Fibroblast of lung (primary cell): ENCODE results near the gene SYTL3. TPM values are rescaled to one million over a fixed set of nuclear protein-coding genes. Genes with fewer than 3 reads are reported as not detected.

ENCODE experiments used
- DNase-seq, 2 donors: peaks; one replicate each; pipeline versions ENCODE4 v3.0.0 to v3.0.0-alpha.2; 2010; ENCODE audit warnings: low read depth in 2 of 2
- H2AFZ ChIP-seq: 2 replicates; pipeline ENCODE4 v1.5.1; 2012; ENCODE audit warnings: low read length, control low read depth, inconsistent platforms
- H3K27ac ChIP-seq: 2 replicates; pipeline ENCODE4 v1.5.1; 2011; ENCODE audit warnings: low read length, control low read depth; ENCODE audit not compliant: insufficient read depth
- H3K27me3 ChIP-seq: 2 replicates; pipeline ENCODE4 v1.5.1; 2011; ENCODE audit warnings: mild to moderate bottlenecking, low read length; ENCODE audit not compliant: control insufficient read depth, insufficient read depth
- H3K36me3 ChIP-seq: 2 replicates; pipeline ENCODE4 v1.5.1; 2011; ENCODE audit warnings: low read length; ENCODE audit not compliant: control insufficient read depth, insufficient read depth
- H3K4me1 ChIP-seq: 2 replicates; pipeline ENCODE4 v1.5.1; 2011; ENCODE audit warnings: low read length; ENCODE audit not compliant: control insufficient read depth, insufficient read depth; ENCODE audit errors: extremely low read depth
- H3K4me2 ChIP-seq: 2 replicates; pipeline ENCODE4 v1.5.1; 2011; ENCODE audit warnings: low read length, control low read depth; ENCODE audit not compliant: insufficient read depth; ENCODE audit errors: extremely low read depth
- H3K4me3 ChIP-seq, 4 experiments: fragments of 200-600 bp in 1 of 4; sonication (generic) in 1 of 4; replicated peaks in 1 of 4; 2 replicates each; pipeline ENCODE4 v1.5.1; 2011 to 2016; ENCODE audit warnings: low read length in 4 of 4, low read depth in 3 of 4, mild to moderate bottlenecking in 3 of 4, control low read depth in 2 of 4, inconsistent platforms in 1 of 4, mixed read lengths in 1 of 4; ENCODE audit not compliant: insufficient read depth in 1 of 4; ENCODE audit errors: control extremely low read depth in 1 of 4
- H3K79me2 ChIP-seq: 2 replicates; pipeline ENCODE4 v1.5.1; 2012; ENCODE audit warnings: mild to moderate bottlenecking, low read length, inconsistent platforms; ENCODE audit not compliant: control insufficient read depth, insufficient read depth
- H3K9ac ChIP-seq: 2 replicates; pipeline ENCODE4 v1.5.1; 2011; ENCODE audit warnings: mild to moderate bottlenecking, low read length, control low read depth; ENCODE audit not compliant: insufficient read depth
- H3K9me3 ChIP-seq: 2 replicates; pipeline ENCODE4 v1.5.1; 2012; ENCODE audit warnings: low read depth, low read length; ENCODE audit not compliant: control insufficient read depth, insufficient read depth
- H4K20me1 ChIP-seq: 2 replicates; pipeline ENCODE4 v1.5.1; 2011; ENCODE audit warnings: low read length; ENCODE audit not compliant: control insufficient read depth, insufficient read depth; ENCODE audit errors: extremely low read depth
- CTCF ChIP-seq, 2 donors: IDR thresholded peaks in 1 of 2; conservative IDR thresholded peaks in 1 of 2; 1 replicate in 1 of 2; 2 replicates in 1 of 2; pipeline ENCODE4 v1.5.1; 2011 to 2012; ENCODE audit warnings: low read length in 2 of 2, control low read depth in 1 of 2, inconsistent platforms in 1 of 2, low read depth in 1 of 2, mild to moderate bottlenecking in 1 of 2
- EZH2 ChIP-seq: IDR thresholded peaks from 2 replicates; pipeline ENCODE4 v1.5.1; 2012; ENCODE audit warnings: low read length, control low read depth, mild to moderate bottlenecking; ENCODE audit errors: missing control alignments
- polyA plus RNA-seq, 2 donors: library from polyadenylated mRNA; depleted of rRNA in 1 of 2; stranded (reverse) in 1 of 2; unstranded in 1 of 2; fragments of >200 nt; gene quantifications; 2 replicates each; pipeline ENCODE4 v1.2.1, GENCODE V29; 2011 to 2012; ENCODE audit warnings: missing spikeins in 1 of 2
- total RNA-seq: library from RNA; depleted of rRNA; stranded (reverse); fragments of >200 nt; gene quantifications from 2 replicates; pipeline ENCODE4 v1.2.1, GENCODE V29; 2014

SYTL3 gene
- total and polyA plus RNA-seq, 2 donors (not counting 1 experiment from before 2014, with no cell fraction given) = 0.76 to 4.6 TPM

DNA sequence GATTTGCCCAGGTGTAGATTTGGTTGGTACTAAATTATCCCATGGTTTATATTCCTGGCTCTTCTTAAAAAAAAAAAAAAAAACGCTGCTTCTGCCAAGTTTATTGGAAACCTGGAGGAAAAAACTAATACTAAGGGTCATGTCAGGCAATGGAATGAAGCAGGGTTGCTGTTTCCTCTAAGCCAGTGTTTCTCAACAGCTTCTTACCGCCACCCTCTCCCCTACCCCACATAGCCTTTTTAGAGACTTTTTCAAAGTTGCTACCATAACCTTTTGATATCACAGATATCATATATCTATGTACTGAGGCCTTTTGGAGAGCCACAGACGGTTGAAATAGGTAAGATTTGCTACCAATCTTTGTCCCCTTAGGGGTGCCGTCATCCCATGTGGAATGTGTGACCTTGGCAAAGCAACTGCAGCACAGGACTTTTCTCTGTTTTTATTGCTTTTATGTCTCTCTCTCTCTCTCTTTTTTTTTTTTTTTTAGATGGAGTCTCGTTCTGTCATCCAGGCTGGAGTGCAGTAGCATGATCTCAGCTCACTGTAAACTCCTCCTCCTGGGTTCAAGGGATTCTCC is 35.0 kb downstream of the SYTL3 start:
- no peaks in the 10 kb centered on the region for H4K20me1 ChIP-seq
- H3K36me3 ChIP-seq = no peaks in the 10 kb centered on the region
- no peak overlapping the region for H3K9ac ChIP-seq
- H3K79me2 ChIP-seq = no peaks in the 10 kb centered on the region
- no peaks in the 10 kb centered on the region for H3K9me3 ChIP-seq
- no peaks in the 10 kb centered on the region for H3K27me3 ChIP-seq
- H3K27ac ChIP-seq = no peak overlapping the region
- TF ChIP-seq EZH2 (no peak), CTCF (conservative IDR thresholded peaks at IDR 0.05 in 1 of 2, IDR thresholded peaks at IDR 0.05 in 1 of 2; ENCODE audit: low read depth in 1 of 2, low read length in 2 of 2) (no peak)
- no peak overlapping the region for H3K4me3 ChIP-seq
- no peaks in the 10 kb centered on the region for H3K4me1 ChIP-seq
- DNase-seq = no peak
- H2AFZ ChIP-seq = no peak overlapping the region
- no peak overlapping the region for H3K4me2 ChIP-seq

- no peak for TF ChIP-seq CTCF (conservative IDR thresholded peaks at IDR 0.05 in 1 of 2, IDR thresholded peaks at IDR 0.05 in 1 of 2; ENCODE audit: low read depth in 1 of 2, low read length in 2 of 2)
- no peak for TF ChIP-seq EZH2
Observed at GRCh38 chr6:158686311-158686710, 36.5 kb downstream of the SYTL3 start.

GRCh38 chr6:158686791-158687381 is 37.0 kb downstream of the SYTL3 start:
- no peaks in the 10 kb centered on the region for H3K36me3 ChIP-seq

More at GRCh38 chr6:158686311-158686710, 36.5 kb downstream of the SYTL3 start:
- H3K36me3 ChIP-seq = no peaks in the 10 kb centered on the region
- no peak overlapping the region for H3K27ac ChIP-seq
- H4K20me1 ChIP-seq = no peaks in the 10 kb centered on the region
- H3K27me3 ChIP-seq = no peaks in the 10 kb centered on the region
- H3K4me2 ChIP-seq = no peak overlapping the region
- H3K79me2 ChIP-seq = no peaks in the 10 kb centered on the region
- H2AFZ ChIP-seq = no peak overlapping the region
- no peak overlapping the region for H3K9ac ChIP-seq
- no peak overlapping the region for H3K4me3 ChIP-seq
- H3K4me1 ChIP-seq = no peaks in the 10 kb centered on the region
- H3K9me3 ChIP-seq = no peaks in the 10 kb centered on the region
- DNase-seq = no peak

More at GRCh38 chr6:158686791-158687381, 37.0 kb downstream of the SYTL3 start:
- Histone ChIP-seq H3K9me3 (no peaks in the 10 kb centered on the region), H3K4me2 (no peak overlapping the region), H3K27ac (no peak overlapping the region), H3K27me3 (no peaks in the 10 kb centered on the region), H3K4me3 (no peak overlapping the region), H4K20me1 (no peaks in the 10 kb centered on the region), H3K4me1 (no peaks in the 10 kb centered on the region), H3K79me2 (no peaks in the 10 kb centered on the region), H3K9ac (no peak overlapping the region), H2AFZ (no peak overlapping the region)
- no peak for TF ChIP-seq CTCF (conservative IDR thresholded peaks at IDR 0.05 in 1 of 2, IDR thresholded peaks at IDR 0.05 in 1 of 2; ENCODE audit: low read depth in 1 of 2, low read length in 2 of 2)
- no peak for TF ChIP-seq EZH2
- DNase-seq = no peak
